Pulmonary artery endothelial cell (primary cell): ENCODE data around the gene STEAP1. TPM values are rescaled to one million over a fixed set of nuclear protein-coding genes. Genes with fewer than 3 reads are reported as not detected.
A peak's percentile ranks its signal among the peaks of the same experiment; 100 is the strongest.
"Not testable (repeated sequence)": the region's sequence is repeated elsewhere in the genome, so short reads cannot be mapped to it uniquely, and the experiment has no call there.

Experiments
- DNase-seq: peaks from one replicate; pipeline ENCODE4 v3.0.0-alpha.2; 2011; ENCODE audit warnings: low read depth, low spot score
- total RNA-seq: library from RNA; depleted of rRNA; stranded (reverse); fragments of >200 nt; gene quantifications from 2 replicates; pipeline ENCODE4 v1.2.3, GENCODE V29; 2014

The STEAP1 gene
- 18.6 and 40.1 TPM in 2 replicates for total RNA-seq

DNA sequence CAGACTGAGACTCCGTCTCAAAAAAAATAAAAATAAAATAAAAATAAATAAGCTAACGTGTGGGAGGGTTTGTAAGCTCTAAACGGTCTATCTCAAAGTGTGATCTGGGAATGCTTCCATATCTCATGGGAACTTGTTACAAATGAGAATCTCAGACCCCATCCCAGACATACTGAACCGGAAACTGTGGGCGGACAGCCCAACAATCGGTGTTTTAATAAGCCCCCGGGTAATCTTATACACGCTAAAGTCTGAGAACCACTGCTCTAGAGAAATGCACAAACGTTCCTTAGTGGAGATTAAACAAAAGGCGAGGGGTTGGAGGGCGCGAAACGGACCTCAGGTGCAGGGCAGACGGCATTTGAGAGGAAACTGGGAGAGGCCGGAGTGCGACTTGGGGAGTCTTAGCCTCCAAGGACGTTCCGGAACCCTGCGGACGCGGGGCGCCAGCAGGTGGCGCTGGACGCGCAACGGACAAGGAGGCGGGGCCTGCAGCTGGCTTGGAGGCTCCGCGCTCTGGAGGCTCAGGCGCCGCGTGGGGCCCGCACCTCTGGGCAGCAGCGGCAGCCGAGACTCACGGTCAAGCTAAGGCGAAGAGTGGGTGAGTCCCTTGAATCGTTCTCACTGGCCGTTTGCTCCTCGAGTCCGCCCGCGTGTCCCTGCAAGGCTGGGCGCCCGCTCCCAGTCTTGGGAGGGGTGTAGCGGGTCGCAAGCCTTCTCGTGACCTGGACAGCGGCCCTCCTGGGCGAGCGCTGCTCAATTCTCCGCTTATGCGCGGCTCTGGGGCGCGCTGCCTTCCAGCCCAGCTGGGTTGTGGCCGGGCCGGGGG is at the start of gene STEAP1:
Gene STEAP1, plus strand, starts transcription at position 527 of the 829 bp plus-strand sequence. CDS start 5,320 bp downstream, outside the sequence.
- DNase-seq: peak; percentile 68

DNA sequence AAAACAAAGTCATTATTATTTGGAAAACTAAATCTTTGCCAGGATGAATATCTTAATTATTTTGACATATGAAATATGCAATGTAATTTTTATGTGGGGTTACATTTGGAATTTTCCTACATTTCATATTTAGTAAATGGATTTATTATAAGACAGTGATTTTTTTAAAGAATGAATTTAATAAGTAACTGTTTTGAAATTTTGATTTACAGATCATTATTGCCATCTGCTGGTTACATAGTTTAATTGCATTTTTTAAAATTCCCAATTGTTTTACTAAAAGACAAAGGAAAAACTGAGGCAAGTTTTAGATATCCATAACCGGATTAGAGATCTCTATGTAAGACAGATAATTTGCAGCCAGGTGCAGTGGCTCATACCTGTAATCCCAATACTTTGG is 39.3 kb upstream of the STEAP1 start:
- DNase-seq: not testable (repeated sequence)

DNA sequence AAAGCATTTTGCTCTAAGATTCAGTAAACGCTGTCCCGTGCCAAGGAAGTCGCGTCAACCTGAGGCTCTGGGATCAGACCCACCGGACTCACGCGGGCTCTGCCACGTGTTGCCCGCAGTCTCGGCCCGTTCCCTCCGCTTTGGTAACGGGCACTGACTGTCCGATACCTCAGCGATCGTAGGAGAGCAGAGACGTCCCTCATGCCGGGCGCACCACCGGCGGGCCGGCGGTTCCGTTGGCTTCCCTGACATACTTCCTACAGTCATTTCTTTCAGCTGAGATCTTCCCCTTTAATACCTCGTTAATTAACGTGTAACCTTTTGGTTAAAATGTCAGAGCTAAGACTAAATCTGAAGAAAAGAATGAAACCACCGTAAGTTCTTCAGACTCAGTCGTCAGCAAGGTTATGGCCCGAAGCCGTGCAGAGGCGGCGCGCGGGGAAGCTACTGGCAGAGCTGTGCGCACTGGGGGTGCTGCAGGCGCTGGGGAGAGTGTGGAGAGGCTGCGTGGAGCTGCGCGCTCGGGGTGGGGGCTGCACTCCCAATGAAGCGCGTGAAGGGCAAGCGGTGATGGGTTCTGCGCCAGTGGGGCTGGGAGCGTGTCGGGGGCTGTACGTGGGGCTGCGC is 35.6 kb upstream of the STEAP1 start:
- not testable (repeated sequence) for DNase-seq

DNA sequence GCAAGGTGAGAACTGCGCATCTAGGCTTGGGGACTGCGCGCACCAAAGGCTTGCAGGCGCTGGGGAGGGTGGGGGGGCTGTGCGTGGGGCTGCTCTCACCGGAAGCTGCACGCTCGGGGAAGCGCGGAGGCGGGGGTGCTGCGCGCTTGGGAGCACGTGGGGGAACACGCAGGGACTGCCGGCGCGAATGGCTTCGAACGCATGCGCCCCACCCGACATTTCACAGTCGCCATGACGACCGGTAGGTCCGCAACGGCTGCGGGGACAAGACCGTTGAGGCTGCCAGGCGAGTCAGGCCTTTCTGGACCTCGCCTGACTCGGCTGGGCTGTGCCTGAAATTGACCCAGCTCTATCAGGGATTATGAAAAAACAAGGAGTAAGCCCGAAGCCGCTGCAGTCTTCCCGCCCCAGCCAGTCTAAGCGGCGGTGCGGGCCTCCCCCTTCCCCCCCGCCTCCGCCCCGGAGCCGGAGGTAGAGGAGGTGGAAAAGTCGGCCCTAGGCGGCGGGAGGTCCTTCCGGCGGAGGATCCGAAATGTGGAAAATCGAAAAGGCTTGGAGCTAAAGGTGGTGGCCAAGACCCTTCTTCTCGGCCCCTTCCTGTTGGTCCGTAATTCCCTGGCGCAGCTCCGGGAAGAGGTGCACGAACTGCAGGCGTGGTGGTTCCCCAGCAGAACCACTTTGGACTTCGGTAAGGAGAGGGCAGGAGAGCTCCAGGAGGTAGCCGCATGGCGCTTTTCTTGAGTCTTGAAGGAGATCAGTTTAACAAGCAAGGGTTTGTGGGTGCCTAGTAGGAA is 34.9 kb upstream of the STEAP1 start:
- DNase-seq: no peak

DNA sequence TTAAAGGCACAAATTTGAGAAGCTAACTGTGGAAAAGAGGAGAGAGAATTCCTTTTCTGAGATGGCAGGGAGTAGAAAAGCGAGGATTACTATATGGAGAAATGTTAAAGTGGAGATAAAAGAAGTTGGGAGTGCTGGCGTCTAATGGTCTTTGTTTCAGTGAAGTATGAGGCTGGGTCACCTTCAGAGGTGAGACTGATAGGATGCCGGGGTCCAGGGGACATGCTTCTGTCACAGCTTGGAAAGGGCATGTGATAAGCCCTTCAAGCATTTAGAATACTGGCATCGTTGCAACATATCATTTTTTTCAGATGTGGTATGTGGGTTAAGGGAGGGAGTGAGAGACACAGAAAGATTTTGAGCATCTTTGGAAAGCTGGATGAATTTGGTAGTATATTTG is 34.1 kb upstream of the STEAP1 start:
- not testable (repeated sequence) for DNase-seq

DNA sequence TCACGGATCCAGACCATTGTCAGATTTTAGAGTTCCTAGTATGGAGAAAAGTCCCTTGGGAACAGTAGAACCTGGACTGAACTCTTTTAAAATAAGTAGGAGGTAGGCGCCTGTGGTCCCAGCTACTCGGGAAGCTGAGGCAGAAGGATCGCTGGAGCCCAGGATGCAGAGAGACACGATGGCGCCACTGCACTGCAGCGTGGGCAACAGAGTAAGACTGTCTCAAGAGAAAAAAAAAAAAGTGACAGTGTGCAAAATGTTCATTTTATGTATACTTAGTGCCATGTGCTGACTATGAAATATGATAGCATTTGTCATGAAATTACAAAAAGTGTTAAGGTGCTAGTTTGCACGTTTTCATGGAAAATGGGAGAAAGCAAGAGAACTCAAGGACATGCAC is 22.5 kb upstream of the STEAP1 start:
- DNase-seq: not testable (repeated sequence)

DNA sequence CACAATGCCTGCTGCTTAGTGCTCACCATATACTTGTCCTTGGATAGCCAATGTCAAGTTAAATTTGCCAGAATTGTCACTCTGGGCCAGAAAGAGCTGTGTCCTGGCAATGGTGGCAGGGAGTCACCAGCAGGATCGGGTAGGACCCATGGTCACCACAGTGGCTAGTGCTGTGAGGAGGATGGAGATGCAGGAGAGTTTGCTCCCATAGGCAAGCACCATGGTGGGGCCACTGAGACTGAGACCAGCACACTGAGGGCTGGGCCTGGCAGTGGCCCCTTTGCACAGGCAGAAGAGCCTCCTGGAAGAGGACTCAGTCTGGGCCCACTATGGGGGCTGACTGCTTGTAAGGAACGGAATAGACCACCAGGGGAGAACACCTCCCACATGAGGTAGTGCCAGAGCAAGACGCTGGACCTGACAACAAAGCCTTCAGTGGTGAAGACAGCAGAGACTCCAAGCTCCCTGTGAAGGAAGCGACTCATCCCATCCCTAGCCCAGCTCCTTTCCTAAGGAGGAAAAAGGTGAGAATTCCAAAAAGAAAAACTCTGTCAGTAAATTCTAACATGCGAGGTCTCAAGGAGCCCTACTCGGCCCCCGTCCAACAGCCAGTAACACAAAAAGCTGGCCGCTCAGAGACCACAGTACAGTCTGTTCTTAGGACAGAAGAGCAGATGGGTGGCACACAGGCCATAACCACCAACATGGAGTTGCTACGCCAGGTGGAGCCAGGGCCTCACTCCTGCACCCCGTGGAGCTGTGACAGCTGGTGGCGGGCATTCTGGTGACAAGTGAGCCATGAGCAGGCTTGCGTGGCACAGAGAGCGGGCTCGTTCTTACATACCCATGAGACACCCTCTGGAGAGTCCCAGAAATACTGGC is 6.9 kb upstream of the STEAP1 start:
- not testable (repeated sequence) for DNase-seq

DNA sequence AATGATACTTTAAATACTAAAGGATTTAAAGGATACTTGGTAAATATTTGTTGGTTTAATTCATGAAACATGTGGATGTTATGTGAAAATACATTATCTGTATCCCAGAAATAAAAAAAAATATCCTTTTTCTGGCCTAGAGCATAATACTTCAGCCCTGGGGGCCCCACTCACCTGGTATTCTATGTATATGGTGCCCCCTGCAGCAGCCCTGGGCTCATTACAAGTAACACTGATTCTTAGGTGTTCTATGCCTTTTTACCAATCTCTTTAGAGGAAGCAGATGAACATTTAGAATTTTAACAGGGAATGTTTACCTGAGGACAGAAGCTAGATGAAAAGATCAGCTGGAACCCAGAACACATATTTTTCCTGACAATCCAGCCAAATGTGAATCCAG is 4.8 kb upstream of the STEAP1 start:
- not testable (repeated sequence) for DNase-seq

DNA sequence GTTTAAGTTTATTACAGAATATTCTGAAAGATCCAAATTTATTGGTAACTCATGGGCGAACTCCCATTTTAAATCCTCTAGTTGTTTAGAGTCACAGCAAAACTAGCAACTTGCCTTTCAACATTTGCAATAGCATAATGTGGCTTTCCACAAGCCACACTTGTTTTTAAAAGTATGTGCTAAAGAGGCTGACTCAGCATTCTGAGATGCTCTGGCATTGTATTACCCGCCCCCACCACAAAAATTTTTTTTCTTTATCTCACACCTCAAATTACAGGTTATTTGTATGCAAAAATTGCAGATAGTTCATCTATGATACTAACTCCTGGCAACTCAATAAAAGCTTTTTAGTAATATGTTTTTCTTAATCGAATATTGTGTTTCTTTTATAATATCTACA is 2.4 kb upstream of the STEAP1 start:
- DNase-seq: not testable (repeated sequence)

DNA sequence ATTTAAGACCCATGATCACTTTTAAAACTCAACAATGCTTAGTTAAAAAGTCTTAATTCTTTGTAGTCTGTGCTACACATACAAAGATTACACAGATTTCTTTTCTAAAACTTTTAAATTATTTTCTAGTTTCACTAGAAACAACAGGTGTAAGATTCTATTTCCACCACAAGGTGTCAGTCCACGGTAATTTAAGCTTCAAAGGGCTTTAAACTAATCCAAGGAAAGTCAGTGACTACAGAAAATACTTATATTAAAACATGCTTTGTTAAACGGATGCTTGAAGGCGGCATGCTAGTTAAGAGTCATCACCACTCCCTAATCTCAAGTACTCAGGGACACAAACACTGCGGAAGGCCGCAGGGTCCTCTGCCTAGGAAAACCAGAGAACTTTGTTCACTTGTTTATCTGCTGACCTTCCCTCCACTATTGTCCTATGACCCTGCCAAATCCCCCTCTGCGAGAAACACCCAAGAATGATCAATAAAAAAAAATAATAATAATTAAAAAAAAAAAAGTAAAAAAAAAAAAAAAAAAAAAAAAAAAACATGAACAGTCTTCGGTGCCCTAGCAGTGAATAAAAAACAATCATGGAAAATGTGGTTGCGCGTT is 1.5 kb upstream of the STEAP1 start:
- peak; percentile 47 for DNase-seq

DNA sequence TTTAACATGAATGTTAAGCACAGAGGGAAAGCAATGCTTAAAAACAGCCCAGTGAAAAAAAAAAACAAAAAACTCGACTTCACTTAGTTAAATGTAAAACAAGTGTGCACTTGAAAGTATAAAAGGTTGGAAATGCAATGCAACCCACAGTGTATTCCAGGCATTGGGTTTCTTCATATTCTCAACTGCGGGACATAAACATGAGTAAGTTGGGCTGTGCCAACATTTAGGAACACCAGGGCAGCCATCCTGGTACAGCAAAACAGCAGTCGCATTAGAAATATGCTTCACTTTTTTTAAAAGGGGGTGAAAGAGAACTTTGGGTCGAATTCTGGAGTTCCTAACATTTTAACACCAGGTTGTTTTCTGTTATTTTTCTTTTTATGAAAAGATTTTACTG is 937 bp downstream of the STEAP1 start:
- DNase-seq: no peak

DNA sequence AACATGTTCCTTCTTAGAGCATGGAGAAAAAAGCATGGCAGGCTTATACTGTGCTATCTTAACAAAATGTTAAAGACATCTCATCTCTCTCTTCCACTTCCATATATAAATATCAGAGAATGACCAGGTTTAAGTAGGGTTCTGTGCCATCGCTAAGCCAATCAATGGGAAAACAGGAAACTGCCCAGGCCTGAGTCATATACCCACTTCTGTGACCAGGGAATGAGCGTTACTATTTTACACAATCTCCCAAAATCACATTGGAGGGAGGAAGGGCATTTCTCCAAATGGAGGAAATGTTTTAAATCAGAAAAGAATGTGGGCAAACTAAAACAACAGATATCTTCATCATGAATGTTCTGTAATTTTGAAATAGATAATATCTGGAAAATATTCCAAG is 3.1 kb downstream of the STEAP1 start:
- peak; percentile 68 for DNase-seq

DNA sequence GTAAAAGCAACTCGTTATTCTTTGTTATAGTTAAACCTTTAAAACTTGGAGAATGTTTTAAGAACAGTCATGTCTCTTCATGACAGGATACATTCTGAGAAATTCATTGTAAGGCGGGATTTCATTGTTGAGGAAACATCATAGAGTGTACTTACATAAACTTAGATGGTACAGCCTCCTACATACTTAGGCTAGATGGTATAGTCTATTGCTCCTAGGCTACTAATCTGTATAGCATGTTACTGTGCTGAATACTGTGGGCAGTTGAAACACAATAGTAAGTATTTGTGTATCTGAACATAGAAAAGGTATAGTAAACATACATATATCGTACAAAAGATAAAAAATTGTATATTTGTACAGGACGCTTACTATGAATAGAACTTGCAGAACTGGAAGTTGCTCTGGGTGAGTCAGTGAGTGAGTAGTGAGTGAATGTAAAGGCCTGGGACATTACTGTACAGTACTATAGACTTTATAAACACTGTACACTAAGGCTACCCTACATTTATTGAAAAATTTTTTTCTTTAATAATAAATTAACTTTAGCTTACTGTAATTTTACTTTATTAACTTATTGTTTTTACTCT is 3.6 kb downstream of the STEAP1 start:
- not testable (repeated sequence) for DNase-seq

DNA sequence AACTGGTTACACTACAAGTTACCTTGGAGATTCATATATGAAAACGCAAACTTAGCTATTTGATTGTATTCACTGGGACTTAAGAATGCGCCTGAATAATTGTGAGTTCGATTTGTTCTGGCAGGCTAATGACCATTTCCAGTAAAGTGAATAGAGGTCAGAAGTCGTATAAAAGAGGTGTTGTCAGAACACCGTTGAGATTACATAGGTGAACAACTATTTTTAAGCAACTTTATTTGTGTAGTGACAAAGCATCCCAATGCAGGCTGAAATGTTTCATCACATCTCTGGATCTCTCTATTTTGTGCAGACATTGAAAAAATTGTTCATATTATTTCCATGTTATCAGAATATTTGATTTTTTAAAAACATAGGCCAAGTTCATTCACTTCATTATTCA is 9.3 kb downstream of the STEAP1 start:
- DNase-seq: no peak

DNA sequence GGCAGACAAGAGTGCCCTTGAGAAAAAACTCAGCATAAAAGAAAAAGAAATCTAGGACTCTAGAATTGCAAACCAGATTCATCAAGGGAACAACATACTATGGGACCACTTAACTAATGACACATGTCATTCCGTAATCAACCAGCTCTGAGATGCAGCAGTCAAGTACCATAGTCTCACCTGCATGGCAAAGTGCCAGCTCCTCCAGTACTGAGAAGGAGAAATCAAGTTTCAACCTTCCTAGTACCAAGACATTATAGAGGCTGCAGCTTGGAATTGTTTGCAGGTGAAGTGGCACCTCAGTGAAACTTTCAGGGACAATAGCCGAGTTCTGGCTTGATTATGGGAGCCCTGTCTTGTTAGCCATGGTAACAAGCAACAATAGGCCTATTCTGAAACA is 11.5 kb downstream of the STEAP1 start:
- no peak for DNase-seq

DNA sequence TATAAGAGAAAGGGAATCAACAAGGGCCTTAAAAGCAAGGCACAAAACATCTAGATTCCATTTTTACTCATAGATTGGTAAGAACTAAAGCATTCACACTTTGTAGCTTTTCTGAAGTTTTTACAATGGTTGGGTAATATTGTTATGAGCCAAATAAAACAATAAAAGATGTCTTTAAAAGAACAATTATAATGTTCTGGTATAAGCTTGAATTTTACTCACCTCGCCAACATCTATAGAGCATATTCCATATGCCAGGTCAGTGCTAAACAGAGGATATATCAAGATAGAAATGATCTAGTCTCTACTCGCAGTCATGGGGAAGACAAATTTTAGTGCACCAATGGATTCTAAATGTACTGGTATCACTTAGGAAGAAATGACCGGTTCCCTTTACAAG is 11.9 kb downstream of the STEAP1 start:
- no peak for DNase-seq

DNA sequence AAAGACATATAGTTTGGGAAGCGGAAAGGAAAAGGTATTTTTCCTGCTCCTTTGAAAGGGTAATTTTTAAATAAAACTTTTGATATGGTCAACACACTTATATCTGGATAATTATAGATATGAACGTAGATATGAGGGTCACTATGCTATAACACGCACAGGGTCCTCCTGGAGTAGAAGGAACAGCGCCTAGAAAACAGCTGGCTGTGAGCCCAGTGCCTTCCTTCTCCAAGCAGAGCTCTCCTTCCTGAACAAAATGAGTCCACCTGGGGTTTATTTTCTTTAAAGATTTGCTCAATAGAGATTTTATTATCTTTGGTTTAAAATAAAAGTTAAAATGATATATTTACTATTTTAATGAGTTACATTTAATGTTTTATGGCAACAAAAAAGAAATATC is 13.1 kb downstream of the STEAP1 start:
- DNase-seq: no peak

DNA sequence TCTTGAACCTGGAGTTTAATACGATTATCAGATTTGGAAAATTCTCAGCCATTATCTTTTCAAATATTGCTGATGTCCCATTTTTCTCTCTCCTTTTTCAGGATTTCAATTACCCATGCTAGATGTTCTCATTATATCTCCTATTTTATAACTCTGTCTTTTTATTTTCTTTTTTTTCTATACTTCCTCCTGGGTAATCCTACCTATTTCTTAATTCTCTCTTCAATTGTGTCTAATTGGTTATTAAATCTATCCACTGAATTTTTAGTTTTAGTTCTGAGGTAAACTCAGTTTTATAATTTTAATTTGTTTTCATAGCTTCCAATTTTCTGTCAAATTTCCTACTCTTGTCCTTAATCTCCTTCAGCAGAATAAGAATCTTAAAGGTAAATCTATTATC is 15.6 kb downstream of the STEAP1 start:
- no peak for DNase-seq

DNA sequence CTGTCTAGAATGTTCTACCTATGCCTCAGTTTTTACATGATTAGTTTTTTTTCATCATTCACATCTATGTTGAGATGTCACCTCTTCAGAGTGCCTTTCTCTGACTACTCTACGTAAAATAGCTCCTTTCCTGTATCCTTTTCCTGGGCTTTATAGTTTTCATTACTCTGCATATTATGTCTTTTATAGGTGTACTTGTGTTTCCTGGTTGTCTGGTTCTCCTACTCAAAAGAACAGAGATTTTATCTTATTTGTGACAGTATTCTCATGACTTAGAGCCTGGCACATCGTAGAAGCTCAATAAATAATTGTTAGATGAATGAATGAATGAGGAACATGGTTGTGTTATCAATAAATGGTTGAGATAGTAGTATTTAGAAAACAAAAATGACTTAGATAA is 17.9 kb downstream of the STEAP1 start:
- DNase-seq: no peak

DNA sequence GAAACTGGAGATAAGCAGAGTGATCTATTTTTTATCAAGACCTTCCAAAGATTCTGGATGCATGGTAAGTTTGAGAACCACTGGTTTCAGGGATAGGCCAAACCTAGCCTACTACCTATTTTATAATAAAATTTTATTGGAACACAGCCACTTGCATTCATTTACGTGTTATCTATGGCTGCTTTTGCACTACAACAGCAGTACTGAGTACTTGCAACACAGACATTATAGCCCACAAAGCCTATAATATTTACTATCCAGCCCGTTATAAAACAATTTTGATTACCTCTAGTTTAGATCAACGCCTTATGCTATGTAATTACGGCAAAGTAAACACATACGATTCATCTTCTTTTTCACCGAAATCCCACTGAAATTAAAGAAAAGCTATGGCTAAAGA is 18.4 kb downstream of the STEAP1 start:
- DNase-seq: no peak
